Measurements from ENCODE around the gene ARPIN. TPM values are rescaled to one million over a fixed set of nuclear protein-coding genes. Genes with fewer than 3 reads are reported as not detected.
"Not testable (repeated sequence)": the region's sequence is repeated elsewhere in the genome, so short reads cannot be mapped to it uniquely, and the experiment has no call there.

ARPIN gene
- total RNA-seq, 2 experiments from 2014 or later: not detected

- Mint-ChIP-seq H3K9me3 (ENCODE audit: insufficient read depth) (no peaks in the 10 kb centered on the region), H3K4me1 (ENCODE audit: low read depth) (peaks cover 15% of the 10 kb centered on the region), H3K4me3 (no peak overlapping the region), H3K27me3 (ENCODE audit: low read depth) (peaks cover 5% of the 10 kb centered on the region), H3K36me3 (ENCODE audit: low read depth) (no peaks in the 10 kb centered on the region), H3K27ac (no peak overlapping the region)
- CTCF ChIA-PET: interaction anchor here (0.6 to 4.8 kb wide), 34 partner anchors 8 to 333 kb away, joined by 3 to 40 read pairs (median 4); partner anchors contain the start of gene ZNF710
- no peak for ATAC-seq
- POLR2A ChIA-PET: interaction anchor here (0.7 to 1.0 kb wide), 2 partner anchors 161 to 172 kb away, joined by 3 to 4 read pairs; no protein-coding TSS in a partner anchor
- DNase-seq: no peak
Measured at GRCh38 chr15:89898146-89898545, 14.6 kb downstream of the ARPIN start.

- H3K27ac Mint-ChIP-seq: peak within 1 kb of the TSS; percentile 92
- peaks cover 35% of the 10 kb centered on the region for H3K4me1 Mint-ChIP-seq (ENCODE audit: low read depth)
- H3K36me3 Mint-ChIP-seq (ENCODE audit: low read depth): peaks cover 8% of the 10 kb centered on the region
Measured at GRCh38 chr15:89893696-89894447, 18.9 kb downstream of the ARPIN start, which contains the start of gene AP3S2. TSS of gene AP3S2 (minus strand) at chr15:89893994. CDS start at chr15:89893949, 45 bp downstream.

GRCh38 chr15:89893027-89893426 is 19.7 kb downstream of the ARPIN start:
- H3K36me3 Mint-ChIP-seq (ENCODE audit: low read depth): peaks cover 16% of the 10 kb centered on the region
- H3K4me1 Mint-ChIP-seq (ENCODE audit: low read depth): peaks cover 35% of the 10 kb centered on the region
- DNase-seq (no peak), ATAC-seq (no peak)
- ChIA-PET POLR2A (interaction anchor here (1.6 to 2.0 kb wide), 2 partner anchors 18 to 206 kb away, joined by 5 to 17 read pairs; no protein-coding TSS in a partner anchor), CTCF (interaction anchor here (0.8 to 2.3 kb wide), 5 partner anchors 16 to 189 kb away, joined by 3 to 11 read pairs (median 4); partner anchors contain the start of gene ARPIN)
- peaks cover 2% of the 10 kb centered on the region for H3K27me3 Mint-ChIP-seq (ENCODE audit: low read depth)
- no peaks in the 10 kb centered on the region for H3K9me3 Mint-ChIP-seq (ENCODE audit: insufficient read depth)
- peak overlapping the region; percentile 92 for H3K4me3 Mint-ChIP-seq
- H3K27ac Mint-ChIP-seq: peak overlapping the region; percentile 92

More at GRCh38 chr15:89893696-89894447, 18.9 kb downstream of the ARPIN start, which contains the start of gene AP3S2:
- ChIA-PET CTCF (interaction anchor here (0.6 to 2.3 kb wide), 7 partner anchors 17 to 182 kb away, joined by 3 to 12 read pairs (median 4); no protein-coding TSS in a partner anchor), POLR2A (interaction anchor here (0.5 to 2.0 kb wide), 27 partner anchors 8 to 340 kb away, joined by 3 to 17 read pairs (median 3); partner anchors contain the start of genes GDPGP1, IDH2 and ZNF710)
- ATAC-seq (peak; percentile 97), DNase-seq (peak; percentile 91)
- Mint-ChIP-seq H3K9me3 (ENCODE audit: insufficient read depth) (no peaks in the 10 kb centered on the region), H3K27me3 (ENCODE audit: low read depth) (peaks cover 2% of the 10 kb centered on the region), H3K4me3 (peak within 1 kb of the TSS; percentile 92)

GRCh38 chr15:89888214-89888804 is 24.4 kb downstream of the ARPIN start:
- H3K9me3 Mint-ChIP-seq (ENCODE audit: insufficient read depth): no peaks in the 10 kb centered on the region
- no peaks in the 10 kb centered on the region for H3K27me3 Mint-ChIP-seq (ENCODE audit: low read depth)
- CTCF ChIA-PET: interaction anchor here (0.6 to 4.7 kb wide), 16 partner anchors 9 to 813 kb away, joined by 3 to 32 read pairs (median 4); no protein-coding TSS in a partner anchor
- H3K4me3 Mint-ChIP-seq: no peak overlapping the region
- ATAC-seq (no peak), DNase-seq (no peak)
- POLR2A ChIA-PET: interaction anchor here (0.5 to 0.6 kb wide), 2 partner anchors 185 to 260 kb away, joined by 3 read pairs; no protein-coding TSS in a partner anchor
- peaks cover 23% of the 10 kb centered on the region for H3K36me3 Mint-ChIP-seq (ENCODE audit: low read depth)
- H3K27ac Mint-ChIP-seq: no peak overlapping the region
- H3K4me1 Mint-ChIP-seq (ENCODE audit: low read depth): peaks cover 21% of the 10 kb centered on the region

GRCh38 chr15:89885611-89886010 is 27.1 kb downstream of the ARPIN start:
- H3K4me1 Mint-ChIP-seq (ENCODE audit: low read depth): peaks cover 3% of the 10 kb centered on the region
- H3K27ac Mint-ChIP-seq: no peak overlapping the region
- DNase-seq (no peak), ATAC-seq (no peak)
- no peaks in the 10 kb centered on the region for H3K27me3 Mint-ChIP-seq (ENCODE audit: low read depth)
- peaks cover 22% of the 10 kb centered on the region for H3K36me3 Mint-ChIP-seq (ENCODE audit: low read depth)
- ChIA-PET POLR2A (interaction anchor here (1.2 kb wide), 1 partner anchor 9 kb away, joined by 3 read pairs; no protein-coding TSS in a partner anchor), CTCF (interaction anchor here (2.9 kb wide), 1 partner anchor 12 kb away, joined by 11 read pairs; no protein-coding TSS in a partner anchor)
- no peaks in the 10 kb centered on the region for H3K9me3 Mint-ChIP-seq (ENCODE audit: insufficient read depth)
- H3K4me3 Mint-ChIP-seq: no peak overlapping the region

- H3K27me3 Mint-ChIP-seq (ENCODE audit: low read depth); POLR2A ChIA-PET; H3K27ac Mint-ChIP-seq; H3K9me3 Mint-ChIP-seq (ENCODE audit: insufficient read depth); H3K4me3 Mint-ChIP-seq; H3K4me1 Mint-ChIP-seq (ENCODE audit: low read depth); DNase-seq; CTCF ChIA-PET; ATAC-seq: not testable (repeated sequence)
- peaks cover 22% of the 10 kb centered on the region for H3K36me3 Mint-ChIP-seq (ENCODE audit: low read depth)
Measured at GRCh38 chr15:89885179-89885578, 27.6 kb downstream of the ARPIN start.

GRCh38 chr15:89883518-89883917 is 29.2 kb downstream of the ARPIN start:
- no peaks in the 10 kb centered on the region for H3K27me3 Mint-ChIP-seq (ENCODE audit: low read depth)
- ChIA-PET POLR2A (no interaction called here), CTCF (interaction anchor here (1.4 kb wide), 1 partner anchor 9 kb away, joined by 7 read pairs; no protein-coding TSS in a partner anchor)
- no peaks in the 10 kb centered on the region for H3K4me1 Mint-ChIP-seq (ENCODE audit: low read depth)
- H3K9me3 Mint-ChIP-seq (ENCODE audit: insufficient read depth): no peaks in the 10 kb centered on the region
- H3K4me3 Mint-ChIP-seq: no peak overlapping the region
- H3K27ac Mint-ChIP-seq: no peak overlapping the region
- DNase-seq (no peak), ATAC-seq (no peak)
- peaks cover 14% of the 10 kb centered on the region for H3K36me3 Mint-ChIP-seq (ENCODE audit: low read depth)

GRCh38 chr15:89880727-89881126 is 32.0 kb downstream of the ARPIN start:
- Mint-ChIP-seq H3K4me3 (no peak overlapping the region), H3K27ac (no peak overlapping the region), H3K36me3 (ENCODE audit: low read depth) (peaks cover 10% of the 10 kb centered on the region), H3K27me3 (ENCODE audit: low read depth) (no peaks in the 10 kb centered on the region), H3K4me1 (ENCODE audit: low read depth) (no peaks in the 10 kb centered on the region), H3K9me3 (ENCODE audit: insufficient read depth) (no peaks in the 10 kb centered on the region)
- ChIA-PET POLR2A (interaction anchor here (0.6 kb wide), 1 partner anchor 13 kb away, joined by 3 read pairs; the partner anchor contains the start of gene AP3S2), CTCF (no interaction called here)
- no peak for ATAC-seq
- no peak for DNase-seq

- Mint-ChIP-seq H3K36me3 (ENCODE audit: low read depth) (peaks cover 16% of the 10 kb centered on the region), H3K27ac (no peak overlapping the region), H3K4me3 (no peak overlapping the region), H3K27me3 (ENCODE audit: low read depth) (no peaks in the 10 kb centered on the region), H3K4me1 (ENCODE audit: low read depth) (peaks cover 6% of the 10 kb centered on the region), H3K9me3 (ENCODE audit: insufficient read depth) (no peaks in the 10 kb centered on the region)
- CTCF ChIA-PET: interaction anchor here (2.8 kb wide), 1 partner anchor 11 kb away, joined by 19 read pairs; no protein-coding TSS in a partner anchor
- POLR2A ChIA-PET: interaction anchor here (0.7 kb wide), 1 partner anchor 15 kb away, joined by 3 read pairs; the partner anchor contains the start of gene AP3S2
- no peak for ATAC-seq
- no peak for DNase-seq
Measured at GRCh38 chr15:89878323-89878722, 34.4 kb downstream of the ARPIN start.

GRCh38 chr15:89877083-89877425 is 35.7 kb downstream of the ARPIN start:
- CTCF ChIA-PET: interaction anchor here (0.7 to 6.1 kb wide), 7 partner anchors 13 to 137 kb away, joined by 3 to 100 read pairs (median 5); partner anchors contain the start of genes AP3S2 and MESP1
- H3K4me1 Mint-ChIP-seq (ENCODE audit: low read depth): peaks cover 6% of the 10 kb centered on the region

GRCh38 chr15:89876396-89877082 is 36.2 kb downstream of the ARPIN start:
- Mint-ChIP-seq H3K36me3 (ENCODE audit: low read depth) (peaks cover 16% of the 10 kb centered on the region), H3K9me3 (ENCODE audit: insufficient read depth) (no peaks in the 10 kb centered on the region), H3K4me1 (ENCODE audit: low read depth) (peaks cover 6% of the 10 kb centered on the region), H3K4me3 (no peak overlapping the region), H3K27ac (no peak overlapping the region), H3K27me3 (ENCODE audit: low read depth) (no peaks in the 10 kb centered on the region)
- no peak for DNase-seq
- no peak for ATAC-seq
- ChIA-PET CTCF (interaction anchor here (0.7 to 6.1 kb wide), 6 partner anchors 13 to 136 kb away, joined by 3 to 100 read pairs (median 12); partner anchors contain the start of gene AP3S2), POLR2A (interaction anchor here (0.6 to 1.7 kb wide), 2 partner anchors 17 to 26 kb away, joined by 3 to 4 read pairs; partner anchors contain the start of gene AP3S2)

More at GRCh38 chr15:89877083-89877425, 35.7 kb downstream of the ARPIN start:
- no peak overlapping the region for H3K4me3 Mint-ChIP-seq
- peaks cover 16% of the 10 kb centered on the region for H3K36me3 Mint-ChIP-seq (ENCODE audit: low read depth)
- ATAC-seq (no peak), DNase-seq (no peak)
- no peaks in the 10 kb centered on the region for H3K27me3 Mint-ChIP-seq (ENCODE audit: low read depth)
- no peaks in the 10 kb centered on the region for H3K9me3 Mint-ChIP-seq (ENCODE audit: insufficient read depth)
- POLR2A ChIA-PET: interaction anchor here (1.7 kb wide), 1 partner anchor 17 kb away, joined by 4 read pairs; the partner anchor contains the start of gene AP3S2
- no peak overlapping the region for H3K27ac Mint-ChIP-seq
